ENCODE data around the gene HERPUD1. TPM values are rescaled to one million over a fixed set of nuclear protein-coding genes. Genes with fewer than 3 reads are reported as not detected.

HERPUD1 gene
- total RNA-seq, 1 donor from 2014 or later: 76.2 TPM

DNA sequence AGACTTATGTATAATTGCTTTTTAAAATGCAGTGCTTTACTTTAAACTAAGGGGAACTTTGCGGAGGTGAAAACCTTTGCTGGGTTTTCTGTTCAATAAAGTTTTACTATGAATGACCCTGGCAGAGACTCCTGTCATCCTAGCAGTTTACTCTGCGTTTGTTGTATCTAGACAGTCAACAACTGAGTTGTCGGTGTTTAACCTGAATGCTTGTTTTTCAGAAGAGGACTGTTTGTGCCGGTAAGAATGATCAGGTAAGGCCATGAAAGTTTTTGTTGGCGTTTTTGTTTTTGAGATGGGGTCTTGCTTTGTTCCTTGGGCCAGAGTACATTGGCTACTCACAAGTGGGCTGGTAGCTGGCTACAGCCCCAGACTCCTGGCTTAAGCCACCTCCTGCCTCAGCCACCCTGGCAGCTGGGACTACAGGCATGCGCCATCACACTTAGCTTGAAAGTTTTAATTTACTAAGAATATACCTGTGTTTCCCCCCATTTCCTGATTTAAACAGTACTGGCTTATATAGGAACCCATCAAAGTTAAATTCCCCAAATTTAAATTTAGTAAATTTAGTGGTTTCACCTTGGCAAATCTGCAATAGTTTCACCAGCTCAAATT is 11.9 kb downstream of the HERPUD1 start:
- Histone ChIP-seq H3K27ac (ENCODE audit: low read depth, low read length) (no peak overlapping the region), H3K9ac (ENCODE audit: low read depth in 1 of 3, low read length in 3 of 3) (no peak overlapping the region), H3K27me3 (ENCODE audit: control insufficient read depth in 3 of 3, insufficient read depth in 3 of 3, low read length in 3 of 3) (no peaks in the 10 kb centered on the region), H3K4me3 (ENCODE audit: low read length in 3 of 3) (no peak overlapping the region), H3K4me1 (ENCODE audit: control insufficient read depth in 3 of 3, insufficient read depth in 3 of 3, low read length in 3 of 3) (peaks cover 0 to under 1% (median 0%) of the 10 kb centered on the region in 3 donors), H3K9me3 (ENCODE audit: control insufficient read depth in 3 of 3, low read length in 3 of 3) (no peaks in the 10 kb centered on the region), H3K36me3 (ENCODE audit: control insufficient read depth in 3 of 3, insufficient read depth in 3 of 3, low read length in 3 of 3) (peaks cover 66 to 80% (median 72%) of the 10 kb centered on the region in 3 donors)

DNA sequence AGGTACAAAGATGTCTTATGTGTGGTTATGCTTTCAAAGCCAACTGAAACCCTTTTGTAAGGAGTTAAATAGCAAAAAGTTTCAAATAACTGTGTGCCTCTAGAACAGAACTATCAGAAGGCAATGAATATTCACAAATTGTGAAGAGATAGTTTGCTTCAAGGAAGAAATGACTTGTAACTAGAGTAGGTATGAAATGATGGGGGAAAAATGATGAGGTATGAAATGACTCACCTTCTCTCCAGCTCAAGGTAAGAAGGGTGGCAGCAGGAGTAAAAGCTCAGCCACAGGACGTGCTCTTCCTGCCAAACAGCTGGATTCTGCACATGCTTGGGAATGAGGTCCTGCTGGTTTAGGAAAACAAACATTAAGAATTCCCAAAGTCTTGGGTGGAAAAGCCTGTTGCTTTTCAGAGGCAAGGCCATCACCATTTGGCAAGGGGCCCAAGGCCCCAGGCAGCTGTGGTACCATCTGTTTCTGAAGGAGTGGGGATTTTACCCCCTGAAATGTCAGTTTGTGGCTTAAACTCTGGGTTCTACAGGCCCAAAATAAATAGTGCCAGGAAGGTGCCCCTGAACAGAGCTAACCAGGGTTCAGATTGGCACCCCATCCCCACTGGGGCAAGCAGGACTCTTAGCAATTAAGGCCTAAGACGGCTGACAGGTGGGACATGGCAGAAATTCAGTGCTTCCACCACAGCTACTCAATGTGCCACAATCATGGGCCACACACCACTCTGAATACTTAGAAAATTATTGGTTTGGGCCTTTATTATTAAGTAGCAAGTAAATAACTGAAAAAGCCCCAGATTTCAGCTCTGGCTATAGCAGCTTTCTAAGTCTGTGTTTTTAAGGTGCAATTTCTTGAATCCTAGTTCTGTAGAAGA is 13.3 kb downstream of the HERPUD1 start:
- Histone ChIP-seq H3K9me3 (ENCODE audit: control insufficient read depth in 3 of 3, low read length in 3 of 3) (no peaks in the 10 kb centered on the region), H3K4me1 (ENCODE audit: control insufficient read depth in 3 of 3, insufficient read depth in 3 of 3, low read length in 3 of 3) (no peaks in the 10 kb centered on the region), H3K4me3 (ENCODE audit: low read length in 3 of 3) (no peak overlapping the region), H3K9ac (ENCODE audit: low read depth in 1 of 3, low read length in 3 of 3) (no peak overlapping the region), H3K36me3 (ENCODE audit: control insufficient read depth in 3 of 3, insufficient read depth in 3 of 3, low read length in 3 of 3) (peaks cover 54 to 71% (median 58%) of the 10 kb centered on the region in 3 donors), H3K27ac (ENCODE audit: low read depth, low read length) (no peak overlapping the region), H3K27me3 (ENCODE audit: control insufficient read depth in 3 of 3, insufficient read depth in 3 of 3, low read length in 3 of 3) (no peaks in the 10 kb centered on the region)

GRCh38 chr16:56945847-56946527 is 14.0 kb downstream of the HERPUD1 start:
- Histone ChIP-seq H3K4me3 (ENCODE audit: low read length in 3 of 3) (no peak overlapping the region), H3K36me3 (ENCODE audit: control insufficient read depth in 3 of 3, insufficient read depth in 3 of 3, low read length in 3 of 3) (peaks cover 47 to 63% (median 50%) of the 10 kb centered on the region in 3 donors), H3K9ac (ENCODE audit: low read depth in 1 of 3, low read length in 3 of 3) (no peak overlapping the region), H3K9me3 (ENCODE audit: control insufficient read depth in 3 of 3, low read length in 3 of 3) (no peaks in the 10 kb centered on the region), H3K27ac (ENCODE audit: low read depth, low read length) (no peak overlapping the region), H3K4me1 (ENCODE audit: control insufficient read depth in 3 of 3, insufficient read depth in 3 of 3, low read length in 3 of 3) (peaks cover 0 to 1% (median 0%) of the 10 kb centered on the region in 3 donors), H3K27me3 (ENCODE audit: control insufficient read depth in 3 of 3, insufficient read depth in 3 of 3, low read length in 3 of 3) (no peaks in the 10 kb centered on the region)

- H3K9ac ChIP-seq (ENCODE audit: low read depth in 1 of 3, low read length in 3 of 3): no peak overlapping the region
- no peaks in the 10 kb centered on the region for H3K9me3 ChIP-seq (ENCODE audit: control insufficient read depth in 3 of 3, low read length in 3 of 3)
- no peak overlapping the region for H3K27ac ChIP-seq (ENCODE audit: low read depth, low read length)
- no peaks in the 10 kb centered on the region for H3K27me3 ChIP-seq (ENCODE audit: control insufficient read depth in 3 of 3, insufficient read depth in 3 of 3, low read length in 3 of 3)
- peaks cover 40 to 54% (median 42%) of the 10 kb centered on the region in 3 donors for H3K36me3 ChIP-seq (ENCODE audit: control insufficient read depth in 3 of 3, insufficient read depth in 3 of 3, low read length in 3 of 3)
- peaks cover 0 to 4% (median 0%) of the 10 kb centered on the region in 3 donors for H3K4me1 ChIP-seq (ENCODE audit: control insufficient read depth in 3 of 3, insufficient read depth in 3 of 3, low read length in 3 of 3)
- no peak overlapping the region for H3K4me3 ChIP-seq (ENCODE audit: low read length in 3 of 3)
Observed at GRCh38 chr16:56946767-56947603, 15.0 kb downstream of the HERPUD1 start.

- Histone ChIP-seq H3K27me3 (ENCODE audit: control insufficient read depth in 3 of 3, insufficient read depth in 3 of 3, low read length in 3 of 3) (no peaks in the 10 kb centered on the region), H3K9ac (ENCODE audit: low read depth in 1 of 3, low read length in 3 of 3) (no peak overlapping the region), H3K4me1 (ENCODE audit: control insufficient read depth in 3 of 3, insufficient read depth in 3 of 3, low read length in 3 of 3) (peaks cover 0 to 4% (median 0%) of the 10 kb centered on the region in 3 donors), H3K27ac (ENCODE audit: low read depth, low read length) (no peak overlapping the region), H3K4me3 (ENCODE audit: low read length in 3 of 3) (no peak overlapping the region), H3K9me3 (ENCODE audit: control insufficient read depth in 3 of 3, low read length in 3 of 3) (no peaks in the 10 kb centered on the region), H3K36me3 (ENCODE audit: control insufficient read depth in 3 of 3, insufficient read depth in 3 of 3, low read length in 3 of 3) (peaks cover 34 to 48% (median 36%) of the 10 kb centered on the region in 3 donors)
Observed at GRCh38 chr16:56947604-56947995, 15.7 kb downstream of the HERPUD1 start.

- Histone ChIP-seq H3K36me3 (ENCODE audit: control insufficient read depth in 3 of 3, insufficient read depth in 3 of 3, low read length in 3 of 3) (peaks cover 28 to 42% (median 29%) of the 10 kb centered on the region in 3 donors), H3K4me3 (ENCODE audit: low read length in 3 of 3) (no peak overlapping the region), H3K4me1 (ENCODE audit: control insufficient read depth in 3 of 3, insufficient read depth in 3 of 3, low read length in 3 of 3) (peaks cover 0 to 4% (median 0%) of the 10 kb centered on the region in 3 donors), H3K27ac (ENCODE audit: low read depth, low read length) (no peak overlapping the region), H3K9ac (ENCODE audit: low read depth in 1 of 3, low read length in 3 of 3) (no peak overlapping the region), H3K9me3 (ENCODE audit: control insufficient read depth in 3 of 3, low read length in 3 of 3) (no peaks in the 10 kb centered on the region), H3K27me3 (ENCODE audit: control insufficient read depth in 3 of 3, insufficient read depth in 3 of 3, low read length in 3 of 3) (no peaks in the 10 kb centered on the region)
Observed at GRCh38 chr16:56948234-56948633, 16.3 kb downstream of the HERPUD1 start.

DNA sequence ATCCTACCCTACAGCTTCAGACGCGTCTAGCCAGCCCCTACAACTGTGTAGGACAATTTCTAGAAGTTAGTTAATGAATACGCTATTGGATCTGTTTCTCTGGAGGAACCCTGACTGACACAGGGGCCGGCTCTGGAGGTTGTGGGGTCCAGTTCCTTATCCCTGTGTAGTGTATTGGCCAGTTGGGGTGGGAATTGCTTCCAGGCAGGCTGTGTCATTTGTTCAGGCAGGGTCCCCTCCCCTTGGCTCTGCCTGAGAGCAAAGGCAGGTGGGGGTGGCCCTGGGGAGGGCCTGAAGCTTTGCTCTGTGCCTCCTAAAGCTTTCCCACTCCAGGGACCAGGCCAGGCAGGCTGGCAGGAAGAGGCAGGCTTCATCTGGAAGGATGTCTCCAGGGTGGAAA is 18.1 kb downstream of the HERPUD1 start:
- Histone ChIP-seq H3K9ac (ENCODE audit: low read depth in 1 of 3, low read length in 3 of 3) (no peak overlapping the region), H3K9me3 (ENCODE audit: control insufficient read depth in 3 of 3, low read length in 3 of 3) (no peaks in the 10 kb centered on the region), H3K4me1 (ENCODE audit: control insufficient read depth in 3 of 3, insufficient read depth in 3 of 3, low read length in 3 of 3) (peaks cover 0 to 4% (median 0%) of the 10 kb centered on the region in 3 donors), H3K4me3 (ENCODE audit: low read length in 3 of 3) (no peak overlapping the region), H3K27me3 (ENCODE audit: control insufficient read depth in 3 of 3, insufficient read depth in 3 of 3, low read length in 3 of 3) (no peaks in the 10 kb centered on the region), H3K36me3 (ENCODE audit: control insufficient read depth in 3 of 3, insufficient read depth in 3 of 3, low read length in 3 of 3) (peaks cover 12 to 26% (median 13%) of the 10 kb centered on the region in 3 donors), H3K27ac (ENCODE audit: low read depth, low read length) (no peak overlapping the region)

DNA sequence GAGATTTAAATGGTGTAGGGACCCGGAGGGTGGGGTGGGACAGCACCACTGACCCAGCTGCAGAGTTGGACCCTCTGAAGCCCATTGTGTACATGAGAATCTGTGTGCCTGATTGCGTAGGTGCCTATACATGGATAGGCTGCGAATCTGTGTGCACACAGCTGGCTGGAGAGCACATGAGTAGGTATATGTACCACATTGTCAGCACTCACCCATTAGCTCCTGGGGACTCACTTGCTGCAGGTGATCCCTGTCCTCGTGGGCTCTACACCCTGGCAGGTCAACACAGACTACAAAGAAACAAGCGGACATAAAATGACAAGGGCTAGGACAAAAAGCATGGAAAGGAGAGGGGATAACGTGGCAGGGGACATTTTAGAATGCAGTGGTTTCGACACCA is 18.5 kb downstream of the HERPUD1 start:
- no peak overlapping the region for H3K4me3 ChIP-seq (ENCODE audit: low read length in 3 of 3)
- H3K27ac ChIP-seq (ENCODE audit: low read depth, low read length): no peak overlapping the region
- no peaks in the 10 kb centered on the region for H3K9me3 ChIP-seq (ENCODE audit: control insufficient read depth in 3 of 3, low read length in 3 of 3)
- H3K9ac ChIP-seq (ENCODE audit: low read depth in 1 of 3, low read length in 3 of 3): no peak overlapping the region
- no peaks in the 10 kb centered on the region for H3K27me3 ChIP-seq (ENCODE audit: control insufficient read depth in 3 of 3, insufficient read depth in 3 of 3, low read length in 3 of 3)
- peaks cover 0 to 4% (median 0%) of the 10 kb centered on the region in 3 donors for H3K4me1 ChIP-seq (ENCODE audit: control insufficient read depth in 3 of 3, insufficient read depth in 3 of 3, low read length in 3 of 3)
- peaks cover 8 to 22% (median 9%) of the 10 kb centered on the region in 3 donors for H3K36me3 ChIP-seq (ENCODE audit: control insufficient read depth in 3 of 3, insufficient read depth in 3 of 3, low read length in 3 of 3)
